A549 (cell line): ENCODE results near the gene KCND3. TPM values are rescaled to one million over a fixed set of nuclear protein-coding genes. Genes with fewer than 3 reads are reported as not detected.

ENCODE experiments used
- ATAC-seq, 2 experiments: fragments of 200-7000 bp in 1 of 2; fragments of >200 bp in 1 of 2; cut with Nextera tagmentation in 1 of 2; cut with Tn5 transposase in 1 of 2; 3 replicates each; pipeline versions ENCODE4 v1.8.0 to v1.9.1; 2018 to 2020; ENCODE audit warnings: mild to moderate bottlenecking in 1 of 2, moderate library complexity in 1 of 2
- CTCF ChIA-PET: fragments of 300-600 bp; sonication (Branson Sonifier 250); formaldehyde crosslinking; extraction: SDS; loops from one replicate; lab custom pipeline; 2021; ENCODE audit warnings: antibody characterized with exemption, inconsistent platforms; lab: Yijun Ruan, JAX
- POLR2A ChIA-PET: fragments of 350-600 bp; formaldehyde crosslinking; extraction: SDS; loops from one replicate; lab custom pipeline; 2021; ENCODE audit warnings: antibody characterized with exemption, inconsistent platforms; lab: Yijun Ruan, JAX
- DNase-seq, 2 experiments: peaks; one replicate each; pipeline versions ENCODE4 v3.0.0 to v3.0.0-alpha.2; 2011 to 2016; ENCODE audit warnings: low read depth in 1 of 2, low spot score in 1 of 2
- FAIRE-seq: peaks from 2 replicates; lab custom pipeline; 2011; peaks lifted over from hg19 to GRCh38; lab: Jason Lieb, UNC
- H3K27ac ChIP-seq, 2 experiments: fragments of >200 bp; sonication (Bioruptor Twin); formaldehyde crosslinking; 3 replicates each; pipeline ENCODE4 v1.5.1; 2016 to 2017
- H3K4me1 ChIP-seq: fragments of >200 bp; sonication (Bioruptor Twin); formaldehyde crosslinking; 3 replicates; pipeline ENCODE4 v1.6.1; 2016
- H3K4me2 ChIP-seq: fragments of >200 bp; sonication (Bioruptor Twin); formaldehyde crosslinking; 3 replicates; pipeline ENCODE4 v1.6.1; 2016
- H3K4me3 ChIP-seq: fragments of >200 bp; sonication (Bioruptor Twin); formaldehyde crosslinking; 3 replicates; pipeline ENCODE4 v1.5.1; 2016
- H3K9me3 ChIP-seq: fragments of >200 bp; sonication (Bioruptor Twin); formaldehyde crosslinking; 3 replicates; pipeline ENCODE4 v1.6.1; 2016
- BCL3 ChIP-seq: fragments of >200 bp; sonication (Bioruptor Twin); formaldehyde crosslinking; IDR thresholded peaks from 3 replicates; pipeline ENCODE4 v1.6.1; 2016
- CEBPB ChIP-seq, 2 experiments: fragments of >200 bp in 1 of 2; sonication (Bioruptor Twin) in 1 of 2; formaldehyde crosslinking in 1 of 2; IDR thresholded peaks; 2 replicates each; pipeline ENCODE4 v1.6.1; 2012 to 2016
- CHD4 ChIP-seq: fragments of 200-600 bp; sonication (generic); IDR thresholded peaks from 2 replicates; pipeline ENCODE4 v1.6.1; 2016; ENCODE audit warnings: antibody characterized with exemption, mild to moderate bottlenecking, borderline replicate concordance
- E2F6 ChIP-seq: IDR thresholded peaks from 2 replicates; pipeline ENCODE4 v1.6.1; 2012; ENCODE audit warnings: low read depth, borderline replicate concordance
- ELK1 ChIP-seq: fragments of 150-350 bp; IDR thresholded peaks from 2 replicates; pipeline ENCODE4 v1.6.1; 2014; ENCODE audit warnings: low read depth, mild to moderate bottlenecking, low read length
- EP300 ChIP-seq, 2 experiments: fragments of >200 bp; sonication (Bioruptor Twin); formaldehyde crosslinking; IDR thresholded peaks; 2 replicates in 1 of 2; 3 replicates in 1 of 2; pipeline ENCODE4 v1.6.1; 2016 to 2017
- HDAC2 ChIP-seq: fragments of 200-600 bp; sonication (generic); IDR thresholded peaks from 2 replicates; pipeline ENCODE4 v1.6.1; 2016
- HMGXB4 ChIP-seq: fragments of 250-450 bp; sonication (Bioruptor Pico); IDR thresholded peaks from 2 replicates; pipeline ENCODE4 v1.5.0; 2021; ENCODE audit warnings: mild to moderate bottlenecking, moderate library complexity, borderline replicate concordance
- HOXA7 ChIP-seq: fragments of 250-450 bp; sonication (Bioruptor Pico); IDR thresholded peaks from 2 replicates; pipeline ENCODE4 v1.5.0; 2020; ENCODE audit warnings: mild to moderate bottlenecking, moderate library complexity
- HOXB13 ChIP-seq: fragments of 250-450 bp; sonication (Bioruptor Pico); IDR thresholded peaks from 2 replicates; pipeline ENCODE4 v1.5.0; 2020; ENCODE audit warnings: low read depth, mild to moderate bottlenecking, moderate library complexity
- JUNB ChIP-seq: fragments of >200 bp; sonication (Bioruptor Twin); formaldehyde crosslinking; IDR thresholded peaks from 2 replicates; pipeline ENCODE4 v1.6.1; 2016
- MAX ChIP-seq: IDR thresholded peaks from 2 replicates; pipeline ENCODE4 v1.6.1; 2012
- RCOR1 ChIP-seq: fragments of 150-350 bp; IDR thresholded peaks from 2 replicates; pipeline ENCODE4 v1.6.1; 2014; ENCODE audit warnings: antibody characterized with exemption, low read length, low read depth
- RNF2 ChIP-seq: fragments of 200-600 bp; sonication (generic); IDR thresholded peaks from 2 replicates; pipeline ENCODE4 v1.6.1; 2016; ENCODE audit warnings: low read depth, mild to moderate bottlenecking, antibody characterized with exemption, moderate library complexity, borderline replicate concordance
- TFCP2L1 ChIP-seq: fragments of 250-450 bp; sonication (Bioruptor Pico); IDR thresholded peaks from 2 replicates; pipeline ENCODE4 v1.5.0; 2021; ENCODE audit warnings: mild to moderate bottlenecking
- TP53 ChIP-seq: fragments of 250-450 bp; sonication (Bioruptor Pico); IDR thresholded peaks from 2 replicates; pipeline ENCODE4 v1.5.0; 2021; ENCODE audit warnings: mild to moderate bottlenecking, moderate library complexity
- ZC3H11A ChIP-seq: fragments of 450-650 bp; IDR thresholded peaks from 2 replicates; pipeline ENCODE4 v1.6.1; 2014; ENCODE audit warnings: antibody characterized with exemption, mild to moderate bottlenecking
- ZFP36 ChIP-seq: fragments of 450-650 bp; IDR thresholded peaks from 2 replicates; pipeline ENCODE4 v1.6.1; 2014; ENCODE audit warnings: borderline replicate concordance; ENCODE audit not compliant: partially characterized antibody
- ZSCAN20 ChIP-seq: fragments of 250-450 bp; sonication (Bioruptor Pico); IDR thresholded peaks from 2 replicates; pipeline ENCODE4 v1.8.0; 2022; ENCODE audit warnings: mild to moderate bottlenecking, moderate library complexity
- WGBS: methylation state at CpG from one replicate; pipeline ENCODE4 v1.1.6; 2017; ENCODE audit errors: missing lambda C conversion rate; 5-methylcytosine and 5-hydroxymethylcytosine counted together
- polyA plus RNA-seq, 4 experiments: library from polyadenylated mRNA; depleted of rRNA in 3 of 4; stranded (reverse); fragments of >200 nt; fragmentation: RNase III in 1 of 4; extraction: RNeasy Plus Mini Kit Qiagen cat#74134 plus additional on column Dnase treatment in 1 of 4; gene quantifications; 2 replicates in 3 of 4; 3 replicates in 1 of 4; pipeline ENCODE4 v1.2.3, GENCODE V29; 2011 to 2017

The KCND3 gene
- polyA plus RNA-seq, 2 of the 4 experiments (the other 2 are of a cell fraction): not detected

- POLR2A ChIA-PET: no interaction called here
- no peak for FAIRE-seq
- WGBS: 0% methylated on average over 4 of the region's 4 CpGs
- DNase-seq: no peak
- no peaks in the 10 kb centered on the region for H3K4me1 ChIP-seq
- TF ChIP-seq CHD4: no peak
- no peak for TF ChIP-seq MAX
- no peak for TF ChIP-seq HDAC2
- TF ChIP-seq ZFP36: no peak
- no peak for TF ChIP-seq E2F6
- TF ChIP-seq TFCP2L1 (CRISPR knock-in tag): no peak
- no peak for TF ChIP-seq ELK1
- no peak for TF ChIP-seq ZC3H11A
- TF ChIP-seq RCOR1: no peak
- no peak for TF ChIP-seq HOXB13 (CRISPR knock-in tag)
- TF ChIP-seq HMGXB4 (CRISPR knock-in tag): no peak
- no peak for TF ChIP-seq BCL3
- no peak for TF ChIP-seq ZSCAN20 (CRISPR knock-in tag)
- no peak for TF ChIP-seq RNF2
- TF ChIP-seq TP53 (CRISPR knock-in tag): no peak
- TF ChIP-seq HOXA7: no peak
- no peak for TF ChIP-seq EP300 (IDR thresholded peaks at IDR 0.05)
- ATAC-seq: no peak
- H3K27ac ChIP-seq: no peak overlapping the region
- H3K9me3 ChIP-seq: no peaks in the 10 kb centered on the region
- no peak overlapping the region for H3K4me3 ChIP-seq
- no peak overlapping the region for H3K4me2 ChIP-seq
- CTCF ChIA-PET: no interaction called here
These were observed 163.2 kb downstream of the KCND3 start for GRCh38 chr1:111826278-111826677.

- no peak for ATAC-seq
- Histone ChIP-seq H3K9me3 (no peaks in the 10 kb centered on the region), H3K27ac (no peak overlapping the region), H3K4me3 (no peak overlapping the region), H3K4me1 (no peaks in the 10 kb centered on the region), H3K4me2 (no peak overlapping the region)
- DNase-seq: no peak
- ChIA-PET POLR2A (no interaction called here), CTCF (interaction anchor here (0.8 kb wide), 1 partner anchor 493 kb away, joined by 3 read pairs; no protein-coding TSS in a partner anchor)
- no peak for FAIRE-seq
- 0% methylated on average over 3 of the region's 3 CpGs for WGBS
- TF ChIP-seq JUNB: no peak
- TF ChIP-seq HOXA7: no peak
- TF ChIP-seq, all 56 proteins: peak for 0
These were observed 164.3 kb downstream of the KCND3 start for GRCh38 chr1:111825217-111825616.

GRCh38 chr1:111822138-111822537 is 167.3 kb downstream of the KCND3 start:
- TF ChIP-seq CEBPB (IDR thresholded peaks at IDR 0.05): peak; percentile 64 to 78; a peak in 3 of 4 replicates
- no peak for TF ChIP-seq HOXB13 (CRISPR knock-in tag)
- TF ChIP-seq, all 56 proteins: peak for 1
- 64% methylated on average over 6 of the region's 6 CpGs for WGBS

More at GRCh38 chr1:111822138-111822537, 167.3 kb downstream of the KCND3 start:
- ChIA-PET POLR2A (no interaction called here), CTCF (no interaction called here)
- DNase-seq (no peak), ATAC-seq (no peak), FAIRE-seq (no peak)
- no peak overlapping the region for H3K4me2 ChIP-seq
- H3K9me3 ChIP-seq: no peaks in the 10 kb centered on the region
- H3K27ac ChIP-seq: no peak overlapping the region
- no peaks in the 10 kb centered on the region for H3K4me1 ChIP-seq
- no peak overlapping the region for H3K4me3 ChIP-seq
